ENCODE measurements around the gene CCDC188. TPM values are rescaled to one million over a fixed set of nuclear protein-coding genes. Genes with fewer than 3 reads are reported as not detected.

Gene CCDC188
- total and polyA plus RNA-seq, 9 of the 15 experiments (the other 6 are each of a cell fraction or from before 2014, with no cell fraction given), result not detected

DNA sequence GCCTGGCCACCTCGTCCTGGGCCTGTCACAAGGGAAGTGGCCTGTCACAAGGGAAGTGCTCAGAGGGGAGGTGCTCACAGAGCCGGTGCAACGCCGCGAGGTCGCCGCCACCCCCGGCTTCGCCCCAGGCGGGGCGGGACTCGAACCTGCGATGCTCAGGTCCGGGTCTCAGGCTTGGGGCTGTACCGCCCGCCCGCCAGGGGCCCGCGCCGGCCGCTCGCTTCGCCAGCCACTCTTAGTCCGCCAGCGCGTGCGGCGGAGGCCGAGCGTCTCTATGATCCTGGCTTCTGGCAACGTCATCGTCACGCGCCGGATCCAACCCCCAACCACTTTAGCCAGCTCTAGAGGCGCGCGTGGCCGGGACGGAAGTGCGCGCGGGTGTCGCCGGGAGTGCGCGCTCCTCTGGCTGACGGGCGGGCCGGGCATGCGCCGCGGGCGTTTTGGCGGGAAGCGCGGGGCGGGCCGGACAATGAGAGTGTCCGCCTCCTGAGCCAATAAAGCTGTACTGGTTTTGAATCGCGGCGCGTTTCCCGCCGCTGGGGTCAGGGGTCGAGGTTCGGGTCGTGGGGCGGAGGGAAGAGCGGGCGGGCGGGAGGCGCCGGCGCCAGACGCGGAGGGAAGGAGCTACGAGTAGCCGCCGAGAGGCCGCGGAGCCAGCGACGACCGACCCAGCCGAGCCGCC is 33.8 kb downstream of the CCDC188 start, which contains the start of gene TRMT2A (continued):
- TF ChIP-seq ZSCAN29 (IDR thresholded peaks at IDR 0.05) (peak; percentile 87; the same call in 1 of the 2 replicates), POLR3G (IDR thresholded peaks at IDR 0.05; ENCODE audit: extremely low read depth, insufficient read length, insufficient replicate concordance) (no peak), ZNF780A (CRISPR knock-in tag; IDR thresholded peaks at IDR 0.05) (no peak), MEIS2 (IDR thresholded peaks at IDR 0.05; ENCODE audit: partially characterized antibody) (no peak), SIX5 (IDR thresholded peaks at IDR 0.05; ENCODE audit: borderline replicate concordance in 1 of 2, insufficient read depth in 1 of 2, low read depth in 1 of 2, low read length in 2 of 2) (peak in 1 of 2 experiments; percentile 68; a peak in 2 of 4 replicates), ZNF507 (tag; conservative IDR thresholded peaks at IDR 0.05) (no peak), BCL6 (CRISPR knock-in tag; IDR thresholded peaks at IDR 0.05) (no peak), SPI1 (IDR thresholded peaks at IDR 0.05; ENCODE audit: borderline replicate concordance, low read depth, low read length) (peak; percentile 95), BDP1 (IDR thresholded peaks at IDR 0.05; ENCODE audit: insufficient read depth, insufficient read length) (no peak), KDM5B (IDR thresholded peaks at IDR 0.05; ENCODE audit: insufficient replicate concordance, low read depth, low read length) (peak; percentile 91), ZNF586 (CRISPR knock-in tag; conservative IDR thresholded peaks at IDR 0.05) (no peak), ZNF212 (CRISPR knock-in tag; IDR thresholded peaks at IDR 0.05) (no peak), ZNF76 (CRISPR knock-in tag; IDR thresholded peaks at IDR 0.05; ENCODE audit: borderline replicate concordance) (peak; percentile 90), MAZ (CRISPR knock-in tag; conservative IDR thresholded peaks at IDR 0.05 in 1 of 2, IDR thresholded peaks at IDR 0.05 in 1 of 2) (peak; percentile 97 to 100), RBM22 (IDR thresholded peaks at IDR 0.05; ENCODE audit: low read depth, low read length, poor library complexity, severe bottlenecking) (no peak)
- TF ChIP-seq, protein P1, sequence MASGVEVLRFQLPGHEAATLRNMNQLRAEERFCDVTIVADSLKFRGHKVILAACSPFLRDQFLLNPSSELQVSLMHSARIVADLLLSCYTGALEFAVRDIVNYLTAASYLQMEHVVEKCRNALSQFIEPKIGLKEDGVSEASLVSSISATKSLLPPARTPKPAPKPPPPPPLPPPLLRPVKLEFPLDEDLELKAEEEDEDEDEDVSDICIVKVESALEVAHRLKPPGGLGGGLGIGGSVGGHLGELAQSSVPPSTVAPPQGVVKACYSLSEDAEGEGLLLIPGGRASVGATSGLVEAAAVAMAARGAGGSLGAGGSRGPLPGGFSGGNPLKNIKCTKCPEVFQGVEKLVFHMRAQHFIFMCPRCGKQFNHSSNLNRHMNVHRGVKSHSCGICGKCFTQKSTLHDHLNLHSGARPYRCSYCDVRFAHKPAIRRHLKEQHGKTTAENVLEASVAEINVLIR (CRISPR knock-in tag; IDR thresholded peaks at IDR 0.05), result peak; percentile 100
- TF ChIP-seq, protein P2, sequence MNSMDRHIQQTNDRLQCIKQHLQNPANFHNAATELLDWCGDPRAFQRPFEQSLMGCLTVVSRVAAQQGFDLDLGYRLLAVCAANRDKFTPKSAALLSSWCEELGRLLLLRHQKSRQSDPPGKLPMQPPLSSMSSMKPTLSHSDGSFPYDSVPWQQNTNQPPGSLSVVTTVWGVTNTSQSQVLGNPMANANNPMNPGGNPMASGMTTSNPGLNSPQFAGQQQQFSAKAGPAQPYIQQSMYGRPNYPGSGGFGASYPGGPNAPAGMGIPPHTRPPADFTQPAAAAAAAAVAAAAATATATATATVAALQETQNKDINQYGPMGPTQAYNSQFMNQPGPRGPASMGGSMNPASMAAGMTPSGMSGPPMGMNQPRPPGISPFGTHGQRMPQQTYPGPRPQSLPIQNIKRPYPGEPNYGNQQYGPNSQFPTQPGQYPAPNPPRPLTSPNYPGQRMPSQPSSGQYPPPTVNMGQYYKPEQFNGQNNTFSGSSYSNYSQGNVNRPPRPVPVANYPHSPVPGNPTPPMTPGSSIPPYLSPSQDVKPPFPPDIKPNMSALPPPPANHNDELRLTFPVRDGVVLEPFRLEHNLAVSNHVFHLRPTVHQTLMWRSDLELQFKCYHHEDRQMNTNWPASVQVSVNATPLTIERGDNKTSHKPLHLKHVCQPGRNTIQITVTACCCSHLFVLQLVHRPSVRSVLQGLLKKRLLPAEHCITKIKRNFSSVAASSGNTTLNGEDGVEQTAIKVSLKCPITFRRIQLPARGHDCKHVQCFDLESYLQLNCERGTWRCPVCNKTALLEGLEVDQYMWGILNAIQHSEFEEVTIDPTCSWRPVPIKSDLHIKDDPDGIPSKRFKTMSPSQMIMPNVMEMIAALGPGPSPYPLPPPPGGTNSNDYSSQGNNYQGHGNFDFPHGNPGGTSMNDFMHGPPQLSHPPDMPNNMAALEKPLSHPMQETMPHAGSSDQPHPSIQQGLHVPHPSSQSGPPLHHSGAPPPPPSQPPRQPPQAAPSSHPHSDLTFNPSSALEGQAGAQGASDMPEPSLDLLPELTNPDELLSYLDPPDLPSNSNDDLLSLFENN (IDR thresholded peaks at IDR 0.05; ENCODE audit: low read depth in 2 of 2, low read length in 2 of 2), result peak in 1 of 2 experiments; percentile 81; a peak in 1 of 4 replicates
- TF ChIP-seq, protein P3, sequence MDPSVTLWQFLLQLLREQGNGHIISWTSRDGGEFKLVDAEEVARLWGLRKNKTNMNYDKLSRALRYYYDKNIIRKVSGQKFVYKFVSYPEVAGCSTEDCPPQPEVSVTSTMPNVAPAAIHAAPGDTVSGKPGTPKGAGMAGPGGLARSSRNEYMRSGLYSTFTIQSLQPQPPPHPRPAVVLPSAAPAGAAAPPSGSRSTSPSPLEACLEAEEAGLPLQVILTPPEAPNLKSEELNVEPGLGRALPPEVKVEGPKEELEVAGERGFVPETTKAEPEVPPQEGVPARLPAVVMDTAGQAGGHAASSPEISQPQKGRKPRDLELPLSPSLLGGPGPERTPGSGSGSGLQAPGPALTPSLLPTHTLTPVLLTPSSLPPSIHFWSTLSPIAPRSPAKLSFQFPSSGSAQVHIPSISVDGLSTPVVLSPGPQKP (CRISPR knock-in tag; IDR thresholded peaks at IDR 0.05), result no peak
- TF ChIP-seq, protein P4, sequence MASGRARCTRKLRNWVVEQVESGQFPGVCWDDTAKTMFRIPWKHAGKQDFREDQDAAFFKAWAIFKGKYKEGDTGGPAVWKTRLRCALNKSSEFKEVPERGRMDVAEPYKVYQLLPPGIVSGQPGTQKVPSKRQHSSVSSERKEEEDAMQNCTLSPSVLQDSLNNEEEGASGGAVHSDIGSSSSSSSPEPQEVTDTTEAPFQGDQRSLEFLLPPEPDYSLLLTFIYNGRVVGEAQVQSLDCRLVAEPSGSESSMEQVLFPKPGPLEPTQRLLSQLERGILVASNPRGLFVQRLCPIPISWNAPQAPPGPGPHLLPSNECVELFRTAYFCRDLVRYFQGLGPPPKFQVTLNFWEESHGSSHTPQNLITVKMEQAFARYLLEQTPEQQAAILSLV (tag; IDR thresholded peaks at IDR 0.05), result 0 out of 2 replicates have a peak, but pooled peaks have one; percentile 30
